H9 (cell line): Measurements from ENCODE around the gene BMP7. TPM values are rescaled to one million over a fixed set of nuclear protein-coding genes. Genes with fewer than 3 reads are reported as not detected.

Source experiments
- DNase-seq: peaks from one replicate; pipeline ENCODE4 v3.0.0-alpha.2; 2017
- H2AFZ ChIP-seq: one replicate; pipeline ENCODE4 v1.6.1; 2013; ENCODE audit warnings: mild to moderate bottlenecking, low read length, control low read depth, moderate library complexity
- H2AK5ac ChIP-seq: 2 replicates; pipeline ENCODE4 v1.6.1; 2013; ENCODE audit warnings: low read length, control low read depth, mixed read lengths; ENCODE audit not compliant: insufficient read length
- H2BK120ac ChIP-seq: one replicate; pipeline ENCODE4 v1.6.1; 2013; ENCODE audit warnings: low read depth, mild to moderate bottlenecking, low read length, control low read depth, inconsistent platforms; ENCODE audit not compliant: poor library complexity, severe bottlenecking
- H2BK12ac ChIP-seq: 2 replicates; pipeline ENCODE4 v1.6.1; 2013; ENCODE audit warnings: low read length, control low read depth, mixed read lengths, low read depth; ENCODE audit not compliant: insufficient read length
- H2BK15ac ChIP-seq: 2 replicates; pipeline ENCODE4 v1.6.1; 2013; ENCODE audit warnings: low read depth, low read length, control low read depth
- H2BK20ac ChIP-seq: one replicate; pipeline ENCODE4 v1.6.1; 2013; ENCODE audit warnings: low read depth, mild to moderate bottlenecking, low read length, control low read depth, inconsistent platforms; ENCODE audit not compliant: poor library complexity, severe bottlenecking
- H2BK5ac ChIP-seq: 2 replicates; pipeline ENCODE4 v1.6.1; 2013; ENCODE audit warnings: low read length, control low read depth, mixed read lengths; ENCODE audit not compliant: insufficient read length
- H3K14ac ChIP-seq: 2 replicates; pipeline ENCODE4 v1.6.1; 2013; ENCODE audit warnings: low read length, control low read depth; ENCODE audit not compliant: insufficient read depth
- H3K18ac ChIP-seq: 2 replicates; pipeline ENCODE4 v1.6.1; 2013; ENCODE audit warnings: low read depth, mild to moderate bottlenecking, mixed read lengths, low read length, control low read depth; ENCODE audit not compliant: insufficient read length
- H3K23ac ChIP-seq: 2 replicates; pipeline ENCODE4 v1.6.1; 2013; ENCODE audit warnings: low read length, control low read depth, mixed read lengths, low read depth; ENCODE audit not compliant: insufficient read length
- H3K23me2 ChIP-seq: 2 replicates; pipeline ENCODE4 v1.6.1; 2013; ENCODE audit warnings: low read depth, mild to moderate bottlenecking, mixed read lengths, low read length, control low read depth; ENCODE audit not compliant: insufficient read length, poor library complexity, severe bottlenecking
- H3K27ac ChIP-seq: 2 replicates; pipeline ENCODE4 v1.5.1; 2013; ENCODE audit warnings: low read length, control low read depth, mixed read lengths, low read depth; ENCODE audit not compliant: insufficient read length
- H3K27me3 ChIP-seq: 2 replicates; pipeline ENCODE4 v1.6.1; 2013; ENCODE audit warnings: low read length, control low read depth, inconsistent platforms; ENCODE audit not compliant: insufficient read depth
- H3K4ac ChIP-seq: 2 replicates; pipeline ENCODE4 v1.6.1; 2013; ENCODE audit warnings: low read depth, mild to moderate bottlenecking, control low read depth, inconsistent platforms, low read length, moderate library complexity
- H3K4me1 ChIP-seq: 2 replicates; pipeline ENCODE4 v1.6.1; 2013; ENCODE audit warnings: low read length, control low read depth, inconsistent platforms; ENCODE audit not compliant: insufficient read depth
- H3K4me2 ChIP-seq: 2 replicates; pipeline ENCODE4 v1.6.1; 2013; ENCODE audit warnings: low read length, control low read depth, mixed read lengths; ENCODE audit not compliant: insufficient read length, insufficient read depth
- H3K56ac ChIP-seq: 2 replicates; pipeline ENCODE4 v1.6.1; 2013; ENCODE audit warnings: low read depth, mild to moderate bottlenecking, mixed read lengths, low read length, control low read depth; ENCODE audit not compliant: insufficient read length
- H3K79me1 ChIP-seq: 2 replicates; pipeline ENCODE4 v1.6.1; 2013; ENCODE audit warnings: low read depth, mild to moderate bottlenecking, moderate library complexity, low read length, control low read depth, inconsistent platforms; ENCODE audit not compliant: insufficient read depth, poor library complexity, severe bottlenecking
- H3K79me2 ChIP-seq: 2 replicates; pipeline ENCODE4 v1.6.1; 2013; ENCODE audit warnings: low read length, control low read depth, inconsistent platforms; ENCODE audit not compliant: insufficient read depth
- H3K9ac ChIP-seq: 2 replicates; pipeline ENCODE4 v1.6.1; 2013; ENCODE audit warnings: low read length, control low read depth, mixed read lengths; ENCODE audit not compliant: insufficient read length; ENCODE audit errors: extremely low read depth
- H3K9me3 ChIP-seq: one replicate; pipeline ENCODE4 v1.6.1; 2013; ENCODE audit warnings: low read depth, low read length, inconsistent platforms; ENCODE audit not compliant: control insufficient read depth
- H3T11ph ChIP-seq: one replicate; pipeline ENCODE4 v1.6.1; 2013; ENCODE audit warnings: mild to moderate bottlenecking, low read length, control low read depth, inconsistent platforms
- H4K20me1 ChIP-seq: one replicate; pipeline ENCODE4 v1.6.1; 2013; ENCODE audit not compliant: control insufficient read depth, insufficient read length, insufficient read depth
- H4K5ac ChIP-seq: 2 replicates; pipeline ENCODE4 v1.6.1; 2013; ENCODE audit warnings: low read depth, mild to moderate bottlenecking, mixed read lengths, low read length, control low read depth; ENCODE audit not compliant: insufficient read length
- H4K8ac ChIP-seq: replicated peaks from 2 replicates; pipeline ENCODE4 v1.6.1; 2013; ENCODE audit warnings: low read length, control low read depth, mixed read lengths, low read depth; ENCODE audit not compliant: insufficient read length
- H4K91ac ChIP-seq: 2 replicates; pipeline ENCODE4 v1.6.1; 2013; ENCODE audit warnings: low read depth, mild to moderate bottlenecking, moderate library complexity, mixed read lengths, low read length, control low read depth; ENCODE audit not compliant: insufficient read length
- H3K27ac Mint-ChIP-seq, 3 experiments: 2 replicates in 2 of 3; 3 replicates in 1 of 3; pipeline ENCODE4 v1.8.0; 2020 to 2021; ENCODE audit warnings: mixed read lengths in 3 of 3, mild to moderate bottlenecking in 1 of 3, moderate library complexity in 1 of 3
- H3K27me3 Mint-ChIP-seq: 2 replicates; pipeline ENCODE4 v1.8.0; 2021; ENCODE audit warnings: low read depth, mild to moderate bottlenecking, moderate library complexity, mixed read lengths
- H3K36me3 Mint-ChIP-seq, 3 experiments: 2 replicates in 2 of 3; 3 replicates in 1 of 3; pipeline ENCODE4 v1.8.0; 2020 to 2021; ENCODE audit warnings: low read depth in 3 of 3, mixed read lengths in 3 of 3; ENCODE audit not compliant: insufficient read depth in 1 of 3
- H3K4me1 Mint-ChIP-seq, 2 experiments: 2 replicates each; pipeline ENCODE4 v1.8.0; 2020; ENCODE audit warnings: mixed read lengths in 2 of 2
- H3K4me3 Mint-ChIP-seq, 2 experiments: 2 replicates in 1 of 2; 3 replicates in 1 of 2; pipeline ENCODE4 v1.8.0; 2020 to 2021; ENCODE audit warnings: mild to moderate bottlenecking in 2 of 2, mixed read lengths in 2 of 2, moderate library complexity in 1 of 2
- H3K9me3 Mint-ChIP-seq, 2 experiments: 2 replicates in 1 of 2; 3 replicates in 1 of 2; pipeline ENCODE4 v1.8.0; 2020; ENCODE audit warnings: mild to moderate bottlenecking in 2 of 2, mixed read lengths in 2 of 2, moderate library complexity in 1 of 2
- WGBS: extraction: QIAGEN DNeasy Blood & Tissue Kit; methylation state at CpG from one replicate; pipeline ENCODE4 v1.1.7; 2013; ENCODE audit warnings: missing lambda C conversion rate, low lambda C conversion rate, mixed read lengths; ENCODE audit not compliant: insufficient read length; ENCODE audit errors: extremely low coverage; 5-methylcytosine and 5-hydroxymethylcytosine counted together
- total RNA-seq: library from RNA; stranded (reverse); gene quantifications from 2 replicates; pipeline ENCODE4 v1.2.1, GENCODE V29; 2021
- TF ChIP-seq, protein P1 (sequence below): fragments of 200-600 bp; sonication (generic); conservative IDR thresholded peaks from 3 replicates; pipeline ENCODE4 v1.8.0; 2021; ENCODE audit warnings: antibody characterized with exemption, mild to moderate bottlenecking

Gene BMP7
- total RNA-seq, 1 experiment from 2014 or later = 17.7 TPM

DNA sequence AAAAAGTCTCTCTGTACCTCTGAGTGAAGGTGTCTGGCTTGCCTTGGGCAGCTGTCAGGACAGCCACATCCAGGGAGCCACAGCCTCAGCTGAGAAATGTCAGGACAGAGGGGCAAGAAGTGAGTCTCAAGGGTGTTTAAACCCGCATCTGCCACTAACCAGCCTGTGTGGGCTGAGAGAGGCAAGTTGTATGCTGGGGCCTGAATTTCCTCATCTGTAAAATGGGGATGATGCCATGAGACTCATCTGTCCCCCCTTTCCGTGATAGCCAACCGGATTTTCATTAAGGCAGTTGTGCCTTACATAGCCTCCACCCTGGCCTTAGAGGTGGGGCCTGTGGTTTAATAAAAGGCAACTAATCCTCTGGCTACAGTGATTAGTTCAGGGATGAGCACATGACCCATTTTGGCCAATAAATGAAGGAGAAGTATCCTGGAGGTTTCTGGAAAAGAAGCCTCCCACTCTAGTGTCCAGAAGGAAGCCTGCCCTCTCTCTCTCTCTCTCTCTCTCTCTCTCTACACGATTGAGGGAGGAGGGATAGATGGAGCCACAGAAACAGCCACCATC lies 79.3 kb downstream of the BMP7 start:
- H3K27me3 ChIP-seq = no peaks in the 10 kb centered on the region
- Mint-ChIP-seq H3K36me3 (peaks cover 2 to 8% (median 7%) of the 10 kb centered on the region in 3 experiments; a peak in 5 of 7 replicates), H3K27ac (0 out of 7 replicates have a peak overlapping the region, but pooled peaks of 1 of the 3 experiments have one; percentile 44)

More for the DNA sequence above, 79.3 kb downstream of the BMP7 start:
- Mint-ChIP-seq H3K27me3 (peaks cover 2% of the 10 kb centered on the region; the same call in 1 of the 2 replicates), H3K4me3 (no peak overlapping the region), H3K9me3 (no peaks in the 10 kb centered on the region), H3K4me1 (peaks cover 9 to 25% of the 10 kb centered on the region in 2 experiments)
- Histone ChIP-seq H3K23me2 (no peaks in the 10 kb centered on the region), H3K4me2 (no peak overlapping the region), H3T11ph (no peak overlapping the region), H3K9ac (no peak overlapping the region), H4K91ac (no peak overlapping the region), H3K4me1 (no peaks in the 10 kb centered on the region), H2AFZ (no peak overlapping the region), H3K79me1 (no peaks in the 10 kb centered on the region), H3K23ac (no peak overlapping the region), H2BK120ac (no peak overlapping the region), H3K79me2 (no peaks in the 10 kb centered on the region), H3K56ac (no peak overlapping the region), H2BK12ac (no peak overlapping the region), H4K8ac (no peak overlapping the region), H3K9me3 (no peaks in the 10 kb centered on the region), H2AK5ac (no peak overlapping the region), H4K5ac (no peak overlapping the region), H2BK20ac (no peak overlapping the region), H3K14ac (no peak overlapping the region), H3K4ac (no peak overlapping the region), H3K27ac (no peak overlapping the region), H2BK15ac (no peak overlapping the region), H2BK5ac (no peak overlapping the region), H4K20me1 (no peaks in the 10 kb centered on the region), H3K18ac (no peak overlapping the region)
- DNase-seq = no peak
- WGBS = no CpG with 5 or more reads among the region's 4 CpGs
- TF ChIP-seq, protein P1, sequence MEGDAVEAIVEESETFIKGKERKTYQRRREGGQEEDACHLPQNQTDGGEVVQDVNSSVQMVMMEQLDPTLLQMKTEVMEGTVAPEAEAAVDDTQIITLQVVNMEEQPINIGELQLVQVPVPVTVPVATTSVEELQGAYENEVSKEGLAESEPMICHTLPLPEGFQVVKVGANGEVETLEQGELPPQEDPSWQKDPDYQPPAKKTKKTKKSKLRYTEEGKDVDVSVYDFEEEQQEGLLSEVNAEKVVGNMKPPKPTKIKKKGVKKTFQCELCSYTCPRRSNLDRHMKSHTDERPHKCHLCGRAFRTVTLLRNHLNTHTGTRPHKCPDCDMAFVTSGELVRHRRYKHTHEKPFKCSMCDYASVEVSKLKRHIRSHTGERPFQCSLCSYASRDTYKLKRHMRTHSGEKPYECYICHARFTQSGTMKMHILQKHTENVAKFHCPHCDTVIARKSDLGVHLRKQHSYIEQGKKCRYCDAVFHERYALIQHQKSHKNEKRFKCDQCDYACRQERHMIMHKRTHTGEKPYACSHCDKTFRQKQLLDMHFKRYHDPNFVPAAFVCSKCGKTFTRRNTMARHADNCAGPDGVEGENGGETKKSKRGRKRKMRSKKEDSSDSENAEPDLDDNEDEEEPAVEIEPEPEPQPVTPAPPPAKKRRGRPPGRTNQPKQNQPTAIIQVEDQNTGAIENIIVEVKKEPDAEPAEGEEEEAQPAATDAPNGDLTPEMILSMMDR = no peak
